MM.1S (cell line): ENCODE results near the gene SMG6.

Experiments
- EZH2 ChIP-seq: fragments of 300-600 bp; sonication (generic); optimal IDR thresholded peaks from 2 replicates; pipeline ENCODE3; 2017; ENCODE audit warnings: low read depth, mild to moderate bottlenecking, antibody characterized with exemption, low read length, mixed read lengths
- EZH2phosphoT487 ChIP-seq: fragments of 300-600 bp; sonication (generic); IDR thresholded peaks from 2 replicates; pipeline ENCODE4 v1.6.1; 2018; ENCODE audit warnings: antibody characterized with exemption, low read length

DNA sequence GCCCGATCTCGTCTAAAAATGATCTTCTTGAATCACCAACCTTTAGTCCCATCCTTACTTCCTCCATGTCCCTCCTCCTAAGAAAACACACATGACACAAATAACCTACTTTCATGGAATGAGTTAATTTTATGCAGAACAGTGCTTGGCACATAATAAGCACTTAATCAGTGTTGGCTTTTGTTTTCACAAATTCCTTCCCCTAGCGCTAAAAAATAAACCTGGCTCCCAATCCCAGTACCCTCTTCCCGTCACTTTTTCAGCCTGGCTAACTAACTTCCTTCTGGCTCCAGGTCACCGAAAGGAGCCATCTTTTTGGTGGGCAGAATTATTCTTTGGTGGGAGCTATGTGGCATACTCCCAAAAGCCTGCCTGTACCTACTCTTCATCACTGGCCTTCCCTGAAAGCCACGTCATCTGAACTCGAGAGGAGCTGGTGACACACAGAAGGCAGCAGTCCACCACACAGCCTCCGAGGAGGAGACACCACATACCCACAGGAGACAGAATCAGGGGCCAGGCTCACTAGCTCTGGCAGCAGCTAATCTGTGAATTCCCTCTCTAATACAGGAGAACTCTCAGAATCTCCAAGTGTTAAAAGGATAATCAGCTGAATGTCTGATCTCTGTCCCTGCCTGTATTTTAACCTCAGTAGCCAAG lies 114.5 kb downstream of the SMG6 start:
- no peak for TF ChIP-seq EZH2
- no peak for TF ChIP-seq EZH2phosphoT487
